ENCODE results near the gene RFNG.
"Not testable (repeated sequence)": the region's sequence is repeated elsewhere in the genome, so short reads cannot be mapped to it uniquely, and the experiment has no call there.

The RFNG gene

DNA sequence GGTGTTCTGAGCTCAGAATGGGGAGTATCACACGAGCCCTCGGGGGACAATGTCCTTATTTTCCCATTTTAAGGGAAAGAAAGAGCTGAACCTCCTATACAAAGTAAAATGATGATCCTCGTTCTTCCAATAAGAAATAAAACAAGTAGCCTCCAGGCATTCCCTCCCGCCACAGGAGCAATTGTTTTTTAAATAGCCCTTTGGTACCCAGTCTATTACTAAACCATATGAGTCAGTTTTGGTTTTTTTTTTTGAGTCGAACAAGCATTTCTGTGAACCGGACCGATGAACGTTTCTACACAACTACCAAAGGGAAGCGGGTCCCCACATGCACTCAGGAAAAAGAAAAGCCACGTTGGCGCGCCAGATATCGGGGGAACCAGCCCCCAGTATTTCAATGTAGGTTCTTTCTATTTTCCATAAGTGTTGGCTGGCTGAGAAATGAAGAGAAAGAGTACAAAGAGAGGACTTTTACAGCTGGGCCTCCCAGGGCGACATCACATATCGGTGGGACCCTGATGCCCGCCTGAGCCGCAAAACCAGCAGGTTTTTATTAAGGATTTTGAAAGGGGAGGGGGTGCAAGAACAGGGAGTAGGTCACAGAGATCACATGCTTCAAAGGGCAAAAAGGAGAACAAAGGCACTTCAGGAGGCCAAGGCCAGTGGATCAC is 10.3 kb downstream of the RFNG start:
- no peak for FAIRE-seq

DNA sequence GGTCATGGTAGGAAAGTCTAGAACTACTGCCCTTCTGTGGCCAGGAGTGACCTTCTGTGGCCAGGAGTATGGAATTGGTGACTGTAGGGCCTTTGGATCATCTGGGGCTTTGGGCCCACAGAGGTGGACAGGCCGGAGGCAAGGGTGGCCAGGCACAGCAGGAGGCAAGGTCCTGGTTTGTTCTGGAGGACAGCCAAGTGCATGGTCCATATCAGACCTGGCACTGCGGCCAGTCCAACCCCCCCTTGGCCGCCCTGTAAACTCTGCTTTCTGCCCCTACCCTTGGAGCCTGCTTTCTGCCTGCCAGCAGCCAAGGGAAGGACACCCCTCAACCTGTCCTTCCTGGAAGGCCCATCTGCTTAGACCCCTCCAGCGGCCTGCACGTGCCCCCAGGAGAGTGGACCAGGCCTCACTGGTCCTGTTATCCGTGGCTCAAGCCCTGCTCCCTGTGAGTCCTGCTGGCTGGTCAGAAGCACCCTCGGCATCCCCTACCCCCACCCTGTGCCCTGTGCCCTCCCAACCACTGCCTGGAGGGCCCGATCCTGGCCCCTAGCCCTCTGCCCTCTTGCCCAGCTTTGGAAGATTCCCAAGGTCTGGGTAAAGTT is 11.8 kb downstream of the RFNG start:
- no peak for FAIRE-seq

DNA sequence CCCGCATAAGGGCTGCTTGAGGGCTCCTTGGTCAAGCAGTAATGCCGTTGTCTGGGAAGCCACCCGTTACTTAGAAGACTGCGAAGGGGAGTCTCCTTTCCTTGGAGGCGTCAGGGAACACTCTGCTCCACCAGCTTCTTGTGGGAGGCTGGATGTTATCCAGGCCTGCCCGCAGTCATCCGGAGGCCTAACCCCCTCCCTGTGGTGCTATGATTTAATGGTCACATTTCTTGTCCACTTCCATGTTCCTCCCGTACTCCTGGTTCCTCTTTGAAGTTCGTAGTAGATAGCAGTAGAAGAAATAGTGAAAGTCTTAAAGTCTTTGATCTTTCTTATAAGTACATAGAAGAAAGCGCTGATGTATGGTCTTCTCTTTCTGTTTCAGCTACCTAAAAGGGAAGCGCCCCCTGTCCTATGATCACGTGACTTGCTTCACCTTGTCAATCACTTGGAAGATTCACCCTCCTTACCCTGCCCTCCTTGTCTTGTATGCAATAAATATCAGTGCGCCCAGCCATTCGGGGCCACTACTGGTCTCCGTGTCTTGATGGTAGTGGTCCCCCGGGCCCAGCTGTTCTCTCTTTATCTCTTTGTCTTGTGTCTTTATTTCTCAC is 12.7 kb downstream of the RFNG start:
- not testable (repeated sequence) for FAIRE-seq

DNA sequence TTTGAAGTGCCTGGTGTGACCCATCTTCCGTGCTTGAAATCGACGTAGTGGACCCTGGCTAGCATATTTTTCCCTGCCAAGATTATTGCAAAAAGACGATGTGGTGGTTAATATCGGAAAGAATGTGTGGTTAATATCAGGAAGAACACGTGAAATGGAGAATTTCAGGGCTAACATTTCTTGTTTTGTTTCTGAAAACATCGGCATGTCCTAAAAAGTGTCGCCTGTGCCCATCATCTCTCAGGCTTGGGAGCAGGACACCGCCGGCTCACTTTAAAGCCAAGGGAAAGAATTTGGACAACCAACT is 13.8 kb downstream of the RFNG start:
- no peak for FAIRE-seq

DNA sequence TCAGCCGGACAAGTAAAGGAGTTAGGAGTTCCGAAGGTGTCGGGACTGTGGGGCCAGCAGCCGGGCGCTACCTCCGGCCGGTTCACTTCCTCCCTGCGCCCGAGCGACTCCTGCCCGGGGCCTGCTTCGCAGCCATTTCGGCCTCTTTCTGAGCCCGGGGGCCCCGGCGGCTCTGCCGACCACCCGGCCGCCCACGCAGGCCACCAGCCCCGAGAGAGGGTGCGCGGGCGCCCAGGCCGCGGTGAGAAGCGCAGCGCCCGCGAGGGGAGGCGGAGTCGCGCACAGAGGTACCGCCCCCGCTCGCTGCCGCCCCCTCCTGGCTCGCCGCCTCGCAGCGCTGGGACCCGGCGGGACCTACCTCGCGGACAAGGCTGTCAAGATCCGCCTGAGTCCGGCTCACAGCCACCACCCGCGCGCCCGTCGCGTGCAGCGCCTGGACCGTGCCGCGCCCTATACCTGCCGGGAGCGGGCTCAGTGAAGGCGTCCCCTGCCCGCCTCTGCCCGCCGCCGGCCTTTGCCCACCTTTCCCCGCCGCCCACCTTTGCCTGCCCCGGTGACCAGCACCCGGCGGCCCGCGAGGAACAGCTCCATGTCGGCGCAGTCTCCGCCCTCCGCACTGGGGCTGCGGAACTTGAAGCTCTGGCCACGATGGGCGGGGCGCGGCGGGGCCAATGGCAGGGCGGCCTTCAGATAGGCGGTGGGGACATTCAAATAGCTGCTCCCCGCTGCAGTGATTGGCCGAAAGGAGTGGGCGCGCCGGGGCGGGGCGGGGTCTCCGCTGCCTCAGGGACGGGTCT is 14.3 kb downstream of the RFNG start, which contains the start of gene DCXR:
Gene DCXR (minus strand): TSS at position 606 of the 797 bp plus-strand sequence. CDS start 15 bp downstream, at position 591.
- peak; percentile 86 for FAIRE-seq

DNA sequence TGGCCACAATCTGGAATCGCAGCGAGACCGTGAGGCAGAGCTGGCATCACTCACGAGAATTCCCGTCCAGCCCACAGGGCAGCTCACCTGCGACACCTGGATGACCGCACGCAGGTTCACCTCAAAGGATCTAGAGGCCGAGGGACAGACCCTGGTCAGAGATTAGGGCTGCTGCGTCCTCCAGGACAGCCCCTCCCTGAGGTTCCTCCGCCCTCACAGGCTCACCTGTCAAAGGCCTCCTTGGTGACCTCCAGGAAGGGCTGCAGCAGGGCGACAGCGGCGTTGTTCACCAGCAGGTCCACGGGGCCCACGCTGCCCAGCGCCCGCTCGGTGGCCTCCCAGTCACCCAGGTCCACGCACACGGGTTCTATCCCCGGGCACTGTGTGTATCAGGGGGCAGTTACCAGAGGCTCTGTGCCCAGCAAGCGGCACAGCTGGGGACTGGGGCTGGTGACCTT is 14.9 kb downstream of the RFNG start:
- FAIRE-seq = no peak

DNA sequence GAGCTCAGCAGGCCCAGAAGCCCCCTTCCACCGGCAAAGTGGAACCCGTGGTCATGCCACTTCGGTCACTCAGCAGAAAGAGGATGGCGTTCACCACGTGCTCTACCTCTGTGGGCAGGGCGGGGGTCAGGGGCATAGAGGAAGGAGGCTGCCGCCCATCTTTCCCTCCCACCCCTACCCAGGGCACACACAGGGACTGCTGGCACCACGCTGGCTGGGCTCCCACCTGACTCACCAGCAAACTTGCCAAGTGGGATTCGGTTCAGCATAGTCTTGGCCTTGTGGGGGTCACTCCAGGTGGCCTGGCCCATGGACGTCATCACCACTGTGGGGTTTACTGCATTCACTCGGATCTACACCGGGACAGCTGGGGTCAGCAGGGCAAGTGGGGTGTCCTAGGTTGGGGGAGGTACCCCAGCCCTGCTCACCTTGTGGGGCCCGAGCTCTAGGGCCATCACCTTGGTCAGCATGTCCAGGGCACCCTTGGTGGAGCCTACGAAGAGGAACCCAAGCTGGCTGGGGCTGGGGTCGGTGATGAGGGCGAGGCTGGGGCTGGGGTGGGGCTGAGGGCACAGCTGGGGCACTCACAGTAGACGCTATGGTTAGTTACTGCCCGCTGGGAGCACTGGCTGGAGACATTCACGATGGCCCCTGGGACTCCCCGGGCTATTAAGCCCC is 15.5 kb downstream of the RFNG start:
- FAIRE-seq = no peak

- no peak for FAIRE-seq
These were observed 16.1 kb downstream of the RFNG start for GRCh38 chr17:82035488-82035887.

GRCh38 chr17:82034371-82035011 is 17.1 kb downstream of the RFNG start:
- no peak for FAIRE-seq

DNA sequence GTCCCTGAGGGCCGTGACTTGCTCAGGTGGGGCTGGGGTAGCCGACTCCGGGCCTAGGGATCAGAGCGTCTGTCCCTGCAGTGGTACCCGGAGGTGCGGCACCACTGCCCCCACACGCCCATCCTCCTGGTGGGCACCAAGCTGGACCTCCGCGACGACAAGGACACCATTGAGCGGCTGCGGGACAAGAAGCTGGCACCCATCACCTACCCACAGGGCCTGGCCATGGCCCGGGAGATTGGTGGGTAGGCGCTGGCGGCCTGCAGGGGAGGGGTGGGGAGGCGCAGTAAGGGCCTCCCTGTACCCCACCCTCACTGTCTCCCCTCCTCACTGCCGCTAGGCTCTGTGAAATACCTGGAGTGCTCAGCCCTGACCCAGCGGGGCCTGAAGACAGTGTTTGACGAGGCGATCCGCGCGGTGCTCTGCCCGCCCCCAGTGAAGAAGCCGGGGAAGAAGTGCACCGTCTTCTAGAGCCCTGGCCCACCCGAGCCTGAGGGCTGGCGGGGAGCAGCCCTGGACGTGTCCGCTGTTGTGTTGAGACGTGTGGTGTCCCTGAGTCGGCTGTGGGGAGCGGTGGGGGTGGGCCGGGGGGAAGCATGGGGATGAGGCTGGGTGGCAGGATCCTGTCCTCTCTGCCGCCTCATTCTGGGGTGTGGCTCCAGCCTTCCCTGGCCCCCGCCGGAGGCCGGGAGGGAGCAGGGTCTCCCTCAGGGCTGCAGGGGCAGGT is 18.1 kb downstream of the RFNG start:
- FAIRE-seq = no peak

- FAIRE-seq = no peak
These were observed 19.6 kb downstream of the RFNG start for GRCh38 chr17:82031885-82032627.

DNA sequence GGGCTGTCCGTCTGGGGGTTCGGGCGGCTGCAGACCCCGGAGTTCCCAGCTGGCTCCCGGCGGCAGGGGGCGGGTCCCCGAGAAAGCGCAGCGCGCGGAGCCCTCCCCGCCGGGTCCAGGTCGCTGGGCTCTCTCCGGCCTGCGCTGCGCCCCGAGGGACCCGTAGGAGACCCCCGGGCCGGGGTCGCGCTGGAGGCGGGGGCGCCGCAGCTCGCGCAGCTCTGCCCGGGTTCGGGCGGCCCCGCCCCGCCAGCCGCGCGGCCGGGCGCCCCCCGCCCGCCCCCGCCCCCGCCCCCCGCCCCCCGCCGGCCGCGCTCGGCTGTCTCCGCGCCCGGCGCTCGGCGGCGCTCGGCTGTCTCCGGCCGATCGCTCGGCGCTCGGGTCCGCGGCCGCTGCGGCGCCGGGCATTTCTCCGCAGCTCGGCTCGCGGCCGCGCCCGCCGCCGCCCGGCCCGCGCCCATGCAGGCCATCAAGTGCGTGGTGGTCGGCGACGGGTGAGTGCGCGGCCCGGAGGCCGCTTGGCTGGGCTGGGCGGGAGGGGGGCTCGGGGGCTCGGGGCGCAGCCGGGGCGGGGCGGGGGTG is 20.2 kb downstream of the RFNG start, which contains the start of gene RAC3:
Gene RAC3 (plus strand): TSS at position 376 of the 582 bp plus-strand sequence. CDS start 84 bp downstream, at position 460.
- FAIRE-seq = no peak

DNA sequence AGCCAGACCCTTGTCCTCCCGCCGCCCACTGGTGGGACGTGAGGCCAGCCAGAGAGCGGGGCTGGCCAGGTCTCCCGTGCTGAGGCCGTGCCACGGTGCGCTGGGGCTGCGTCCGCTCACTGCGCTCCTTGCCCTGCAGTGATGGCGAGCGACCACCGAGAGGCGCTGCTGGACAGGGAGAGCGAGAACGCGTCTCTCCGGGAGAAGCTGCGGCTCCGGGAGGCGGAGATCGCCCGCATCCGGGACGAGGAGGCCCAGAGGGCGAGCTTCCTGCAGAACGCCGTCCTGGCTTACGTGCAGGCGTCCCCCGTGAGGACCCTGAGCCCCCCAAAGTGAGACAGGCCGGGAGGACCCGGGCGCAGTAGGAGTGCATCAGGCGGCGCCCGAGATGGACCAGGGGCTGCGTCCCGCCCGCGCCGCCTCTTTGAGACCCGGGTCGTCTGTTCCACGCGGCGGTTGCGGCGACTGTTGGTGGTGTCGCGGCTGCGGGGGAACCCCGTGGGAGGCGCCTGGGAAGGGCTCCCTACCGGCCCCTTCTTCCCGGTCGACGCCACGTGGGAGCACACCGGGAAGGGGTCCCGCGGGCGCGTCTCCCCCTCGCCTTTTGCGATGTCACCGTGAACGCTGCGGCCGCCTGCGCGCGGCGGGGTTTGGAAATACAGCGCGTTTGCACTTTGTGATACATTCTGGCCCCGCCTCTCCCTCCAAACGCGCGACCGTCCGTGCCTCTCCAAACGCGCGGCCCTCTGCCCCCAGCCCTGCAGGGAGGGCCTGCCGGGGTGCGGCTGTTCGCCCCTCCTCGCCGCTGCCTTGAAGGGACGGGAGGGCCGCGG is 20.9 kb downstream of the RFNG start:
- FAIRE-seq = no peak

GRCh38 chr17:82029990-82030469 is 21.6 kb downstream of the RFNG start:
- FAIRE-seq = no peak

GRCh38 chr17:82029391-82029790 is 22.2 kb downstream of the RFNG start:
- FAIRE-seq = no peak

DNA sequence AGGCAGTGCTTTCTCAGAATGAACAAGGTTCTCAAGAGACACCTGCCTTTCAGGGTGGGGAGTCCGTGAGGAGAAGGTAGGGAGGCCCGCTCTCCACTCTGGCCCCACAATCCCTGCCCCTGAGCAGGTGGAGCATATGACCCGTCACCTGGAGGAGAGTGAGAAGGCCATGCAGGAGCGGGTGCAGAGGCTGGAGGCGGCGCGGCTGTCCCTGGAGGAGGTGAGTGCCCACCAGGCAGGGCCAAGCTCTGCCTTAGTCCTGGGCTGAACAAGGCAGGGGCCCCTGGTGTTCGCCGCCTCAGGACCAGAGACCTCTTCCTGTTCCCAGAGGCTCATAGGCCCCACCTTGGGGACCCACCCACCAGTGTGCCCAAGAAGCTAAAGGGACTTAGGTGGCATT is 22.6 kb downstream of the RFNG start:
- no peak for FAIRE-seq

- no peak for FAIRE-seq
These were observed 23.4 kb downstream of the RFNG start for GRCh38 chr17:82028246-82028645.

DNA sequence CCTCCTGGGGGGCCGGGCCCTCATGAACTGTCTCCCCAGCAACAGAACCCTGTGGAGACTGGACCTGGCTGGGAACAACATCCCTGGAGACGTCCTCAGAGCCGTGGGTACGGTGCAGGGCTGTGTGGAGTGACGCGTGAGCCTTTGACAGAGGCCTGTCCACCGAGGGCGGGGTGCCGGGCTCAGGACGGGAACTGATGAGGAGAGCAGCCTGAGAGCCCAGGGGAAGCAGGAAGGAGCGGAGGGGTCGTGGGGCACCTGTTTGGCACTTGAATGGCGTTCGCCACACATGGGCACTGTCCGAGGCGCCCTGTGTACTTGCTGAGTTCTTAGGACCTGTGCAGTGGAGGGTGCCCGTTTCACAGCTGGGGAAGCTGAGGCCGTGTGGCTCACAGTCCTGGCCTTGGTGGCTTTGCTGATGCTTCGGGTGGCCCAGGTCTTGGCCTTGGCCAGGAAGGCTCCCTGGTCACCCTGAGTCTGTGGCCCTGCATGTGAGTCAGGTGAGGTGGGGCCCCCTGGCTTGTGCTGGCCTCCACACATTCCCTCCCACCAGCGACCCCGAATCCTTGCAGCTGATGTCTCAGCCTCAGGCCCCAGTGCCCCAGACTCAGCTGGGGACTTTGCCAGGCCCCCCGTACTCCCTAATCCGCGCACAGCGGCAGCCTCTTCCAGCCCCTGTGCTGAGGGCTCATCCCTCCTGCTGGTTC is 26.1 kb downstream of the RFNG start:
- FAIRE-seq = no peak

DNA sequence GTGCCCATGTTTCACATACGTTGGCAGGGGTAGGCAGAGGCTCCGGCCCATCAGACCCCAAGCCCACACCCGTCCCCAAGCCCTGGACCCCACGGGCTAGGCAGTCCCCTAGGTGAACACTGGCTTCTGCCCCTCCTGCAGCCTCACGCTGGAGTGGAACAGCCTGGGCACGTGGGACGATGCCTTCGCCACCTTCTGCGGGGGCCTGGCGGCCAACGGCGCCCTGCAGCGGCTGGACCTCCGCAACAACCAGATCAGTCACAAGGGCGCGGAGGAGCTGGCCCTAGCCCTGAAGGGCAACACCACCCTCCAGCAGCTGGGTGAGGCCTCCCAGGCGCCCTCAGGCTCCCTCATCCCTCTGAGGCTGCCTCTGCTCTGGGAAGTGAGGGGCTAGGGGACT is 26.8 kb downstream of the RFNG start:
- FAIRE-seq = no peak

Data from endometrium (tissue), 2 donors.